ENCODE measurements around the gene CORO6.

CORO6 gene

DNA sequence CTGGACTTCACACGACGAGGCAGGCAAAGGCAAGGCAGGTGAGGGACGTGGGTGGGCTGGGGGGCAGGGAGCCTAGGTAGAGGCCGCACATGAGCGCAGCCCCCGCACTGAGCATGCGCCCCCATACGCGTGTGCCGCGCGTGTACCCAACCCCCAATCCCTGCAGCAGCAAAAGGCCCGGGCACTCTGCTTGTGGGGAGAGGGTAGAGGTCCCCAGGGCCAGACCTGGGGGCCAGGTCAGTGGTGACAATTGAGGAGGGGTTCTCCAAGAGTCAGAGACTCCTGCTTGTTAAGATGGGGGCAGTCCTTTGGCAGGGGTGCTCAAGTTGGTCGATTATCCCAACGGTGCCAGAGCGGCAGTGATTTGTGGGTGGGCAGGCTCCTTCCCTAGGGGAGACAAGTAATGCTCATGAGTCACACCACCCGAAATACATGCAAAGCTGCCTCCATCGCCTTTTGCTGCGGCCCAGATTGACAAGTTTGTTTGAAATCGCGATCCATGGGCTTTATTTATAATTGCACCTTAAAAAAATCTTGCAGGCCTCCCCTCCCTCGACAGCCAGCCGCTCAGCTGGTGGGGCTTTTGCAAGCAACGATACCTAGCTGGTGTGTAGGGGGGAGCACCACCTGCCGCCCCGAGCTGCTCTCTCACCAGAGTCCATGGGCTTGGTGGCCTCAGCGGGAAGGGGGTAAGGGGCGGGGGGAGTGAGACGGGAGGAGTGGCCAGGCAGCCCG, 32.1 kb downstream of the CORO6 start:
- no peak for DNase-seq

DNA sequence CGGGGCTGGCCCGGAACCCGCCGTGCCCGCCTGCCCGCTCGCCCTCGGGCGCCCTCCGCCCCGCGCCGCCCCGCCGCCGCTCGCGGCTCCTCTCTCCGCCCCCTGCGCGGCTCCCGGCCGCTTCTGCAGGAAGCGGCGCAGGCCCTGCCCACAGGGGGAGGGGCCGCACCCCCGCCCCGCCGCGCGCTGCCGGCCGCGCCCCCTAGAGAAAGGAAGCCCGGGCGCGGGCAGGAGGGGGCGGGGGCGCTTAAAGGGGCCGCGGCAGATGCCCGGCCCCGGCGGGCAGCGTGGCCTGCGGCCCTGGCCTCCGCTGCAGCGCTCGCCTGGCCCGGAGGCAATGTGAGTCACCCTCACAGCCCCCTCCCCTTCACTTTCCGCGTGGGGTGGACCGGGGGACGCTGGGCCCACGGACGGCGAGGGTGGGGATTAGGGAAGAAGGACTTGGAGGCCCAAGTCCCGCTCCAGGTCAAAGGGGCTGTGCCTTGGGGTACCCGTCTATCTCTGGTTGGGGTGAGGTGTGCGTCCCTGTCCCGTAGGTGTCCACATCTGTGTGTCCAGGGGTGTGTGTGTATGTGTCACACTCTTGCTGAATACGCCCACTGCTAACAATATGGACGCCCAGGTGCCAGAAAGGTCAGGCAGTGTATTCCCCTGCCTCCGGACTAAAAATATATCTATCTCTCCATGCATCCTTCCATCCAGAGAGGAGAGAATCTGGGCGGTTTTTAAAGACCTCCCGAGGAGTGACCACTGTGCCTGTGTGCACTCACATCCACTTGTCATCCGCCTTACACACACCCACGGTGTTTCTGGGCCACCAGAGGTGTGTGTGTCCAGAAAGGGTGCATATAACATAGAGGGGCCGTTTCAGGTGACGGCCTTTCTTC, 32.9 kb downstream of the CORO6 start, which contains the start of gene GIT1:
GIT1 (minus strand) TSS at position 125 of the 887 bp plus-strand sequence. CDS start 270 bp downstream, outside the sequence.
- peak; percentile 84 for DNase-seq

DNA sequence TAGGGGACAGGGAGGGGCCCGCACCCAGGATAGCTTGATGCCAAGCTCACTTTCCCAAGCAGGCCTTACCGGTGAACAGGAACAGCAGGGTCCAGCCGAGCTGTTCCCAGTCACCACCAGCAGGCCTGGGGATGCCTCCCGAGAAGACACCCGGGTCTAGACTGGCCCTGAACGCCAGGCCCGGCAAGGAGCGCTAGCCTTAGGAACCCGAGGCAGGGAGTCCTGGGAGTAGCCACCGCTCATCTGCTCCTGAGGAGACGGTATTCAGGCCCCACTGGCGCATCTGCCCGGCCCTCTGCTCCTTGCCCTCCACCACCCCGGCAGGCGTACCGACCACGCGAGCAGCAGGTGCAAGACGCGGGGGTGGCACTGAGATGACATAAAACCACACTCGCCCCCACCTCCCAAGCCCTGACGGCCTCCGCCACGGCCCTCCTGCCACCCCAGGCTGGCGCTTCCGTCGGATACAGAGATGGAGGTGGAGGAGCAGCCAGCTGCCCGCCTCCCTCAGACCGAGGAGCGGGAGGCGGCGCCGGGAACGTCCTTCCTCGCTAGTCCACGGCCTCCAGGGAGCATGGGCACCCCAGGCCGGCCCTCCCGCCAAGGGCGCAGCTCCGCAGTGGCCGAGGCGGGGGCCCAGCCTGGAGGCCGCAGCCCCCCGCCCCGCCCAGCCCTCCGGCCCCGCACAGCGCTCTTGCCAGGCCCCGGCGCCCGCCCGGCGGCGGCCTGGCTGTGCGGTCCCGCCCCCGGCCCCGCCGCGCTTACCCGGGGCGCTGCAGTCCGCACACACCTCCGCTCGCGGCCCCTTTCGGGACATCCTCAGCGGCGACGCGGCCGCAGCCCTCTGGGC, 33.9 kb downstream of the CORO6 start:
- DNase-seq: no peak

DNA sequence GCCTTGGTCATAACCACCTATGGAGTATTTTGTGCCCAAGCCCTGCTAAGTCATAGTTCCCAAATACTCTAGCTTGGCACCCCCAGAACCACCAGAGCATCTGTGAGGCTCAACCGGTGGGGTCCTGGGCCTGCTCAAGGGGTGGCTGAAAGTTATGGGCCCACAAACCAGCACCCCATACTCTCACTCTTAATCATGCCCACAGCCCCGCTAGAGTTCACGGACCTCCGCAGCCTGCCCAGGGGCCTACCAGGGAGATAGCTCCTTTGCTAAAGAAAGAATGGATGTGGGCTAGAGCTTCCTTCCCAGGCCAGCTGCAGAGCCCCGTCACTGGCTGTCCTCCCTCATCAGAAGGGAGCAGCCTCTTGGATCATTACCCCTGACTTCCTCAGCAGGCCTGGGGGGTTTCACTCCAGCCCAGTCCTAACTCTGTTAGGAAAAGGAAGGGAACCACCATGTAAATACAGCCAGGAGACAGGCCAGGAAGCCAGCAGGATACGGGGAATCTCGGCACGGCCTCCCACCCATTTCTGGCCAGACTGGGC, 34.6 kb downstream of the CORO6 start:
- no peak for DNase-seq

DNA sequence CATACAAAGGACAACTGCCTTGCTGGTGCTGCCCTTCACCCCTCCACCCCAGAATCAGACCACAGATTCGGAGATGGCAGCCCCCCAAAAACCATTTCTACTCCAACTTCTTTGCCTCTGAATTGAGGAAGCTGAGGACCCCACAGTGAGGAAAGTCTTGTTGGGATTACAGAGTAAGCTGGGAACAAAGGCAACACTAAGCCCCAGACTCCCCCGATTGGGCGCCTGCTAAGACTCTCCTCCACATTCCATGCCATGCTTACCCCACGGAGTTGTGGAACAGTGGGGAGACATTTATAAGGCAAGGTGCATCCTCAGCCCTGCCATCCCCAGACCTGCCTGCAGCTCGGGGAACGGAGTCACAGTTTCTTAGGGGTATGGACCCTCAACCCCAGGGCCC, 35.1 kb downstream of the CORO6 start:
- DNase-seq: no peak

DNA sequence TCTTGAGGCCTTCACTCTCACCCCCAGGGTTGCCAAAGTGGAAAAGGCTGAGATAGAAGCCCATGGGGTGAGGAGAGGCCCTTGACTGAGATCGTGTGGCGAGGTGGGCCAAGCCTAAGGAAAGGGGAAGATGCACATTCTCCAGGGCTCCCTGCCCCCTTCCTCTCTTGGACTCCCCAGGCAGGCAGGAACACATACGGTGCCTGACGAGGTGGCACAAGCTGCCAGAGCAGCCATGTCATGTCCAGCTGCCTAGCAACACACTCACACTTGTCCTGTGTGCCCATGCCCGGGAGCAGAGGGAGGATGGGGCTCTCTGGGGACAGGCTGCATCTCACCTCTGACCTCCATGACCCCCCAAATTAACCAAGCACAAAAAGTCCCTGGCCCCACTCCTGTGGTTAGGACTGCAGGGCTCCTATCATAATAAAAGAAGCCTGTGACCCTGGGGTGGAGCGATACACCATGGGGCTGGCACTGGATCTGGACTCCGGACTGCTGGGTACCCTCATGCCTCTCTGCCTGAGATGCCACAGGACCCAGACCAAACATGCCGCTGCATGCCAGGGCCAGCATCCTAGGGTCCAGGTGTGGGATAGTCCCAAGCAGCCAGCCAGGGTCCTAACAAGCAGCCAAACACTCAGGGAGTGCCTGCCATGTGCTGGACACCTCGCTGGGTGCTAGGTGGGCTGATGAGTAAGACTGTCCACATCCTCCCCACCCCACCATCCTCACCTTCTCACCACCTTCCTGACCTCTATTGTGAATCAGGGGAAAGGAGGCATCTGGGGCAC, 35.8 kb downstream of the CORO6 start:
- DNase-seq: no peak

DNA sequence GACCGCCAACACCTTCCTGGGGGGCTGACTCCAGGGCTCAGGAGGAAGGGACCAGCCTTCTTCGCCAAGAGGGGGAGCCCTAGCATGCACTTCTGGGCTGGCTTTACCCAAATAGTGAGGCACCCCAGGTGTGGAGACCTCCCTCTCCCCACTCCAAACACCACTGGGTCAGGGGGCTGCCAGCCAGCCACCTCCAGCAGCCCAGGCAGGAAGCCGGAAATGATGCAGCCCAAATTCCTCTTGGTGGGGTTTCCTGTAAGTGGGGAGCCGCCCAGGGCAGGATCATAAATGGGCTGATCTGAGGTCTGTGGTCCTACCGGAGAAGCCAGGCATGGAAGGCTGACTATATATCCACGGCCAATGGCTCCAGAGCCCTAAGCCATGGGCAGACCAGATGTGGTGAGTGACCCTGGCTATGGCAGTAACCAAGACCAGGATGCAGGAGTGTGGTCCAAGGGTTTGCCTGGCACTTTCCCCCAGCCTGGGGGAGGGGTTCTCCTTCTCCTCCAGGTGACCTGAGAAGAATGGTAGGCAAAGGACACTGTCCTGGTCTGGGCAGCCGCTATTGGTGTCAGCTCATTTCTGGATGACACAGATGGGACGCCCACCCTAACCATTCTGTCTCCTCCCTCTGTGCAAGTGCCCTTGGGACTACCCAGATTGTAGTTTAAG, 37.5 kb downstream of the CORO6 start:
- DNase-seq: no peak

DNA sequence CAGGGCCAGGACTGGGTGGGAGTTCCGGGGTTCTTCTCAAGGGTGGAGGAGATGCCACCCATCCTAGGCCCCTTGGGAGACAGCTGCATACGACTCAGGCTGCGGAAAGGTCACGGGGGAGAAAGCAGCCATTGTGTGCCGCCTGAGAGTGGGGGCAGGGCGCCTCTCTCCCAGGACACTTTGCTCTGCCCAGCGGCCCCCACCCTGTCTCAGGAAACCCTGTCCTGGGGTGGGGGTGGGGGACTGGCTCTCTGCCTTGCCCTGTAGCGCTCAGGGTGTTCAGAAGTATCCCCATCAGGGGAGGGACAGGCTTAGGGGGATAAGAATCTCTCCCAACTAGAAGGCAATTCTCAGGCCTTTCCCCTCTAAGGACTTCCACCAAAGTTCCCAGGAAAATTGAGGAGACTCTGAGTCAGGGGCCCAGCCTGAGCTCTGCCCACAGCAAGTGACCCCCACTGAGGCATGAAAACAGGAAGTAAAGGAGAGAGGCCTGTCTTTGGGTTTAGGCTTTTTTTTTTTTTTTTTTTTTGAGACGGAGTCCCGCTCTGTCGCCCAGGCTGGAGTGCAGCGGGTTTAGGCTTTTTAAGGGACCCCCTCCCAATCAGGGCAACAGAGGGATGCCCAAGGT, 38.1 kb downstream of the CORO6 start:
- no peak for DNase-seq

DNA sequence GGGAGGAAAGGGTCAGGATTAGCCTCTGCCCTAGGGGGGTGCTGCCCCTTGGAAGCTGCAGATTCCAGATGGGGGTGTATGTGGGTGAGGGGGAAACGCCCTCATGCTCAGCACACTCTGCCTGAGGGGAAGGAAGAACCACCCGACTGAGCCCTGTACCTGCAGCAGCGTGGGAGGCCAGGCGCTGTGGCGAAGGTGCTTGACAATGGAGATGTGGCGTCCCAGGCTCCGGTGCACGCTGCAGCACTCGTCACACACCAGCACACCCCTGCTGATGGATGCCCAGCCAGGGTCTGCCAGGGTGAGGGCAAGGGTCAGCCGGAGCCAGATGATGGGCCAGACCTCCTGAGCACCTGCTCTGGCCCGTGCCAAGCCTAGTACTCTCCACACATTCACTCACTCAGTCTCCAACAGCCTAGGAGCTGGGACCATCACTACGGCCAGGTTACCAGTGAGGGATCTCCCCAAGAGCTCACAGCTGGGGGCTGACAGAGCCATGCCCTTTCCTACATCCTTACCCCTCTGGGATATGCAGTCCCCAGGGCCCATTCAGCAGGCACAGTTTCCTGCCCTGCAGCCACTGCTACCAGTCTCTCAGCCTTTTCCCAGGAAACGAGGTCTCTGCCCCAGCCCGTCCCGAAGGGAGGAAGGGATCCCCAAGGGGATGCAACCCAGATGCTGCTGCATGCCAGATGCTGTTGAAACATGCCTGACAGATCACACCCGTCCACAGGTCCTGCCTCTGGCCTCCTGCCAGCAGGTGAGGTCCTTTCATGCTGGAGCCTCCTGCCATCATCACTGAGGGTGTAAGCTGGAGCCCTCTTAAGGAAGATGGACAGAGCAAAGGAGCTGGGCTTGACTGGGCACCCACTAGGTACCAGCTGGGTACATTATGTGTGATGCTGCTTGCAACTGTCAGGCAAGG, 39.1 kb downstream of the CORO6 start:
- no peak for DNase-seq

DNA sequence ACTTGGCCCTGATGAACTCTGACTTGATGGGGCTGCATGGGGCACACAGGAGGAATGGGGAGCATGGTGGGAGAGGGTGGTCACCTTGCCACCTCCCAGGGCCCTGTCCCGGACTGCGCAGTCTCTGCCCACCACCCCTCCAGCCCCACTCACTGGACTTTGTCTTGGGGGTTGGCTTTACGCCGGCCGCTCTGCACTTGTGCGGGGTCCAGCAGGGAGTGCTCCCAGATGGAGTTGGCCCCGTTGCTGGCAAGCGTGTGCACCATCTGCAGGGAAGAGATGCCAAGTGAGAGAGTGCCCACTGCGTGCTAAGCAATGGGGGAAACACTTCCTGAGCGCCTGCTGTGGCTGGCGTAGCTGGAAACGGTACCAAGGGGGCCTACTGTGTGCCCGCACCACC, 39.9 kb downstream of the CORO6 start:
- DNase-seq: no peak

DNA sequence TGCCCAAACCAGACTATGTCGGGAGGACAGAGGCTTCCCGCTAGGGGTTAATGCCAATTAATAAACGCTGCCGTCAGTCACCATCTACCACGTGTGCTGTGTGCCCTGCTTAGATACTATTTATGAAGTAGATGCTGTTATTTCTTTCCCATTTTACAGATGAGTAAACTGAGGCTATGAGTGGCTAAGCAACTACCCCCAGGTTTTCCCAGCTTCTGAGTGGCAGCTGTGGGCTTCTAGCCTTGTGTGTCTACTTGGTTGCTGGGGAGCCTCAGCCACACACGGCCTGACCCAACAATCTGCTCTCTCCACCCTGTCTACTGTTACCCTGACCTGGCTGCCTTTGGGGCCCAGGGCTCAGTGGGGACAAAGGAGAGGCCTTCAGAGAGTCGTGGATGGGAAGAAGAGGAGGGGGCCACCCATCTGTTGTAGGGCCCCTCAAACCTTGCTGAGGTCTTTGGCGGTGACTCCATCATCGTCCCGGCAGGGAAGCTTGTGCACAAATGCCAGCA, 40.4 kb downstream of the CORO6 start:
- DNase-seq: no peak

DNA sequence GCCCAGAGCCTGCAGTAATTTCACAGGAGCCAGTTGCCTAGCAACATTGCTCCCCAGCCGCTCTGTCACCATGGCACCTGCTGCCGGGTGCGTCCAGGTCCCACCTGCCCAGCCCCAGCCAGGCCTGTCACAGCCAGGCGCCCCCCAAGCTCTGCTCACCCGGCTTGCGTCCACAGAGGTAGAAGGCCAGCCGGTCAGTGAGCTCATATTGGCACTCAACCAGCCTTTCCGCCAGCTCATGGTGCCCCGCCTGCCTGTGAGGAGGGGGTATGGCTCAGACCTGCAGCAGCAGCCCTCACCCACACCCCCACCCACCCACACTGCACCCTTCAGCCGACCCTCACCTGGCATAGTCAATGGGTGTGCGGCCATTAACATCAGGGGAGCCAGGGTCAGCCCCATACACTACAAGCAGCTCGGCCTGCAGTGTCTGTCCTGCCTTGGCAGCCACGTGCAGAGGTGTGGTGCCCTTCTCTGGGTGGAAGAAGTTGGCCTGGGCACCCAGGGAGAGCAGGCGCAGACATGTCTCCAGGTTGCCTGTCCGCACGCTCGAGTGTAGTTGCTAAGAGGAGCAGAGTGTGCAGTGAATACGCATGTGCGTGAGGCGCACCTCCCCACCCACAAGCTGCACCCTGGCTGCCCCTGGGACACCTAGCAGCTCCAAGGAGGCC, 41.0 kb downstream of the CORO6 start:
- DNase-seq: no peak

DNA sequence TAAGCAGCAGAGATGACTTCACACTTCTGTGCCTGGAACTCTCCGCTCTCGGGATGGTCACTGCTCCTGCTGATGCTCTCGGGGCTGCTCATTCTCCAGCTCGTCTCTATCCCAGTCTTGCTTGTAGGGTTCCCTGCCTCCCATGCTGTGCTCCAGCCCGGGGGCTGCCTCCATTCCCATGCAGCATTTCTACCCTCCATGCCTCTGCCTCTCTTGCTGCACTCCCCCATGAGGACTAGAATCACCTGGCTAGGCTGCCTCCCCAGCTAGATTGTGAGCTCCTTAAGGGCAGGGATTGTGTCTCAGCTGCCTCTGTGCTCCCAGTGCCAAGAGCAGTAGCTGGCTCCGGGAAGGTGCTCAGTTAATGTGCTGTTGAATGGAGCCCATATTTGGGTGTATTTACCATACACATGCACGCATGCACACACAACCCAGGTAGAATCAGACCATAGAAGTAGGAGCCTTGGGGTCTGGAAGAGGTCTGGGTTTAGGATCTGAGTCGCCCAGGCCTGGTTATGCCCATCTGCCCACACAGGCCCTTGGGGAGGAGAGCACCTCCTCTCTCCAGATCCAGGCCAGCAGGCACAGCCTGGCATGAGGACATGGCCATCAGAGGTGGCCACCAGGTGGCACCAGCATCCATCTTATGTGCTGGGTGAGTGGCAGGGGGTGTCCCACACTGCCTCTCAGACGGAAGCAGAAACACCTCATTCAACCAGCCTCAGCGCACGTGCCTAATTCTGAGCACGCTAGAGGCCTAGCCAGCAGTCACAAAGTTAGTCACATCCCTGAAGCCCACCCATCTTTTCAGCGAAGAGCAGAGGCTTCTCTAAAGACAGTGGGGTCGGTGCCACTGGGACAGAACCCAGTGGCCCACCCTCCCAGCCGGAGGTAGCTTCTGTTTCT, 42.6 kb downstream of the CORO6 start:
- peak; percentile 80 for DNase-seq

DNA sequence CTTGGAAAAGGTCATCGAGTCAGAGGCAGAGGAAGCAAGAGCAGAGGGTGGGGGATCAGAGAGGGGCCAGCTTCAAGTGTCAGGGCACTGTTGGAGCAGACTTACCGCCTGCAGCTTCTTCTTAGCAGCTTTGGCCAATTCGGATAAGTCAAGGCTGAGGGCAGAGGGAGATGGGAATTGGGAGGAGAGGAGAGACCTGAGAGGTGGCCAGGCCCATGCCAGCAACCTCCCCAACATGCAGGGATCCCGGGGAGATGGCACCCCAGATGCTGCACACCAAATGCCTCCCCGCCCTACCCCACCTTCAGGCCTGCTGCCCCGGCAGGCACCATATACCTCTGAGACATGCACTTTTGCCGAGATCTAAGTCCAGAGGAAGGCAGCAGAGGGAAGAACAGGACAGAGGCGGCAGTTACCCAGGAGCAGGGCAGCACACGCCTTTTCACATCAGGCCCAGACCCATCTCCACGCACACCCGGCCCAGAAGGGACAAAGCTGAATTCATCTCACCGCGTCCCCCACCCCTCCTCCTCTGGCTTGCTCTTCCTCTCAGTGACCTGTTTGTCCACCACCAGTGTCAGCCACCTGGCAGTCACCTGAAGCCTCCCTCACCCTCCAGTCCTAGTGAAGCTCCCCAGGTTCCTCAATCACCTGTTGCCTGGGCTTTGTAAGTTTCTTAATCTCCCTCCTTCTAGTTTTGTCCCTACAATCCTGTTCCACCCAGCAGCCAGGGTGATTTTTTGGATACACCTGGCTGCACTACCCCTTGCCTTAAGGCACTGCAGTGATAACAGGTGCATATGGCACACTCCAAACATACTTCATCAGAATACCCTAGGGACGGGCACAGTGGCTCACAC, 43.9 kb downstream of the CORO6 start:
- no peak for DNase-seq

DNA sequence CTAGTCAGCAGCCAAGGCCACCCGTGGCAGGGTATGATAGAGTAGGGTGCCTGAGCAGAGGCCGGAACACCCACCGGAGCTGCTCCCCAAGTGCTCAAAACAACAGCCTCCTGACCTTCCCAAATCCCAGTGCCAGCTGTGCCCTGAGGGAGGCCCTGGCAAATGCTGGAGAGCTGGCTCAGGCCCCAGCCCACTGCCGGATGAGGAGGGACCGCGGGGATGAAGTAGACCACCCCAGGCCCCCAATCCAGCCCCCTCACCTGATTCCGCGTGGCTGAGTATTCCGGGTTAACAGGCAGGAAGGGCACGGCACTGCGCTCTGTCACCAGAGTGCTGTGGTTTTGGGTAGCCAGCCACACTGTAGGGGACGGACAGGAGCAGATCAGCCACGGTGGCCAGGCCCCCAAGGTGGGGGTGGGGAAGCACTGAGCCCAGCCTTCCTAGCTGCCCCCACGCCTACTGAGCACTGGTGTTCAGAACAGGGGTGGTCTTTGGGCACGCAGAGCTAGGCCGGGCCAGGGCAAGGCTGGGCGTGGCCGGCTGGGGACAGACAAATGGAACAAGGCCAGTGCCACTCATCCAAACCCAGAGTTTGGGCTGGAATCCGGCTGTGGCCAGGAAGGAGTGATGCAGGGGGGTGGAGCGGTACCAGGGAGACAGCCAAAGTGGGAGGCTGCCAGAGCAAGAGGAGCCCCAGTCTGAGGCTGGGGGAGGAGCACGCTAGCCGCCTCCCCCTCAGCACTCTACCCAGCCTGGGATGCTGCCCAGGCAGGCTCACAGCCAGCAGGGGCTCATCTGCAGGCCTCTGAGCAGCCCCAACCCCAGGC, 45.1 kb downstream of the CORO6 start:
- no peak for DNase-seq

DNA sequence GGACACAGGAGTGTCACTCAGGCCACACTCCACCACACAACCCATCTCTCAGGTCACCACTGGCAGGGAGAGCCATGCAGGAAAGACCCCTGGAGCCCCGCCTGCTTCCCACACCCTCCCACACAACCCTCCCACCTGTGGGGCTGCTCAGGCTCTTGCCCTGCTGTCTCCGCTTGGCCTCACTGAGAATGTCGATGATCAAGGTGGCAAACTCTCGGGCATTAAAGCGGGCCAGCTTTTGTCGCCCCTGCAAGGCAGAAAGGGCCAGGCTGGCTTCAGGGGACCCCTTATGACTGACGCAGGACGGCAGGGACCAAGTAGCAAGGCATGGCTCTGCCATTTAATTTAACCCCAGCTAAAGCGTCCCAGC, 45.7 kb downstream of the CORO6 start:
- no peak for DNase-seq
